Stimulated activated CD4-positive, alpha-beta T cell treated with anti-CD3 and anti-CD28 coated beads, Interleukin-2, amount 100 ng/mL, for 24 hours (primary cell): ENCODE data around the gene GSC2.
"Not testable (repeated sequence)": the region's sequence is repeated elsewhere in the genome, so short reads cannot be mapped to it uniquely, and the experiment has no call there.

ENCODE experiments used
- DNase-seq, 2 donors: peaks; one replicate each; pipeline ENCODE4 v3.0.0-alpha.2; 2020

The GSC2 gene

DNA sequence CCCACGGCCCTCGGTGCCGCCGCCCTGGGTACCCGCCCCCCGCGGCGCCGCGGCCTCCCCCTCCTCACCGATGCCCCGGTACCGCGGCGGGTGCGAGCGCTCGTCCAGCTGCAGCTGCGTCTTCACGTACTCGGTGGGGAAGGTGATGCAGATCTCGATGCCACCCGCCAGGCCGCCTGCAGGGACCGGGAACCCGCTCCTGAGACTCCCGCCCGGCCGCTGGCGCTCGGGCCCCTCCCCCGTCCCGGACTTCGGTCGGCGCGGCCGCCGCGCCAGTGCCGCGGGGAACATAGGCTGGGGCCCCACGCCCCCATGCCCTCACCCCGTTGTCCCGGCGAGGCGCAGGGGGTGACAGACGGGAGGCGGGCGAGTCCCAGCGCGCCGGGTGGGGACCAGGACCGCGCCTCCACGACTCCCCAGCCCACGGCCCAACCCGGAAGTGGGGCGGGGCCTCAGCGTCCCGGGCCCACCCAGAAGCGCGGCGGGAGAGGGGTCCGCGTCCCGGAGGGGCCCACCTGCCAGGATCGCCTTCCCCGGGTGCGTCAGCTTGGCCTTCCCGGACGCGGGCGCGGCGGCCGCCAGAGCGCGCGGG, 28.1 kb upstream of the GSC2 start:
- peak in 1 of 2 donors; percentile 60 for DNase-seq

GRCh38 chr22:19177164-19178064, 27.3 kb upstream of the GSC2 start:
- DNase-seq = no peak

- peak in 1 of 2 donors; percentile 19 for DNase-seq
Measured at GRCh38 chr22:19176732-19177131, 26.6 kb upstream of the GSC2 start.

GRCh38 chr22:19176175-19176643, 26.1 kb upstream of the GSC2 start:
- DNase-seq = peak in 1 of 2 donors; percentile 8

GRCh38 chr22:19175602-19176174, 25.6 kb upstream of the GSC2 start:
- peak in 1 of 2 donors; percentile 19 for DNase-seq

DNA sequence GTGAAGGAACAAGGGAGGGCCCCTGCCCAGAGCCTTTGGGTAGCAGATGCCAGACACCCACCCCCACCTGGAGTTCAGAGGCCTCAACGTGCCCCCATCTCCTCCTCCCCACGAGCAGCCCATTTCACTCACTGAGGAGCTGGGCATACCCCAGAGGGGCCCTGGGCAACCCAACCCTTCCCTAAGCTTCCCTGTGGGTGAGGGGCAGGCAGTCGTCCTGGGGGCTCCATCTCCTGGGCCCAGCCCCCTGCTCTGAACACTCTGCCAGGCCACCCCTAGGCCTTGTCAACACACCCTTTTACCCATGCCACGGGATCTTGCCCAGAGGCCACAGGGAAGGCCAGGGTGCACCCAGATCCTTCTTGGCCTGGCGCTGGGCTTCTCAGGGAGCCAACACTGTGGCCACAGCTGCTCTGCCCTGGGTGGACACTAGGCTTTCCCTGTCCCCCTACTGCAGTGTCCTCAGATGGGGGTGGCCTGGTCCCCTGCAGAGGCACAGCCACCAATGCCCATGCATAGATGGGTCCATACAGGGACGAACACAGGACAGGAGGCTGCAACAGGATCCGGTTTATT, 25.0 kb upstream of the GSC2 start:
- no peak for DNase-seq

DNA sequence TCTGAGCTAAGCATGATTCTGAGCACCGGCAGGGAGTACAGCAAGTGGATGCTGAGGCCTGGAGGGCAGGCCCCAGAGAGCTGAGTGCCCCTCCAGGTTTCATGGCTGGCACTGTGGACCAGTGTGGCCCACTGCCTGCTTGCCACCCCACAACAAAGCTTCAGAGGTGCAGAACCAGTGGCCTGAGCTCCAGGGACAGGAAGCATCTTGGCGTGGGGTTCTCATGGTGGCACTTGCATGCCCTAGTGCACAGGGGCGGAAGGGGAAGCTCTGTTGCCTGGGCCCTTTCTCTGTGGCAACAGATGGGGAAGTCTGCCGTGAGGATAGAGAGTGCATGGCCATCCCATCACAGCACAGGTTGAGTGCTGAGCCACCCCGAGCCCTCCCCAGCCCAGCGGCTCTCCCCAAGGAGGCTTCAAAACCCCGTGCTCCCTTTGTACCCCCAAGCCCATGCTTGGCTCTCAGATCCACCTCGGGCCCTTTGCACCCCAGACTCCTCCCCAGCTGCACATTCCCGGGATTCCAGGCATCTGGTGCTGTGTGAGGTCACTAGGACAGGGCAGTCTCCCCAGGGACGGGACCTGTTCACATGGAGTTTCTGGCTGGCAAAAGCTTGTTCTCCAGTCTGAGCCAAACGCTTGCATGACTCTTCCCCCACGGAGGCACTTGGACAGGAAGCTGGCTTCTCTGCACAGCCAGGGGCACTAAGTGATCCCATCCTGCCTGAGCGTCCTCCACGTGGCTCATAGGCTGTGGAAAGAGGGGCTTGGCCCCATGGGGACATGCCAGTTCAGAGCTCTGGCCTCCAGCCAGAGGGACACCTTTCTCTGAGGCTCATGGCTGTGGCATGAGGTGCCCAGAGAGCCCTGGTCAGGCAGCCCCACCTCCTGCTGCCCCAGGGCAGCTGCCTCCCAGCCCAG, 24.3 kb upstream of the GSC2 start:
- no peak for DNase-seq

DNA sequence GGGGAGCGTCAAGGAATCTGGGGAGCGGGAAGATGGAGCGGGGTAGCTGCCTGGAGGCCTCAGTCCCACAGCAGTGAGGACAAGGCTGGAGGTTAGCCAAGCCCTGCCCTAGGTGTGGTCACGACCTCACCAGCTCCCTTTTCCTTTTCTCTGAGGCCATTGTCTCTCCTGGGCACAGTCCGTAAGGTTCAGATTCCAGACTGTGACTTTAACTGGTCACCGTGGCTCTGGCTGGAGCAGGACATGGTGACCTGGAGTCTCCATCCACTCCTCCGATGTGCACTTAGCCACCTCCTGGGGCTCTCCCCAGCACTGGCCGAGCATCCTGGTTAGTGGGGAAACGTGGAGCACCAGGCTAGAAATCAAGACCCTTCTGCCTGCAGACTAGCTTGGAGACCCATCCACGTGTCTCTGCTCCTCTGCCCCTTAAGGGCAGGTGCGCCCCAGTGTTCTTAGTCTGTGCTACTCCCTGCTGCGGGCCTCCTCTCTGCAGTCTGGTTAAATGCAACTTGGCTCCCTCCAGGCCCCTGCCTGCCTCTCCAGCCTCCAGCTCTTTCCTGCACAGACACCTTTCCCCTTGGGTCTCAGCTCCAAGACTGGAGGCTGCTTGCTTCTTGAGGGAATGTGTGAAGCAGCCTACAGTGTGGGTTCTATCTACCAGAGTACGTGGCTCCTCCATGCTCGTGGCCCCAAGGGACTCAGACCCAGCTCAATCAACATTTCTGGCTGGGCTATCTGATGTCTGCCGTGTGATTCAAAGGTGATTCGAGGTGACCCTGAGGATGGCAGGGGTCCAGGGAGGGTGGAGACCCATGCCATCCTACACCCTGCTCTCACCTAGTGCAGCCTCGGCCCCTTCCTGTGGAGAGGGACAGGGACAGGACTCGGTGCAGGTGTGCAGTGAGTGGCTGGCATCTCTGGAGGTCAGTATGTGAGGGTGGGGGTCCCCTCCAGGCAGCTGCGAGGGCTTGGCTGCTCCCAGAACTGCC, 23.2 kb upstream of the GSC2 start:
- no peak for DNase-seq

GRCh38 chr22:19172213-19173046, 22.3 kb upstream of the GSC2 start:
- DNase-seq = no peak

GRCh38 chr22:19169947-19170318, 19.8 kb upstream of the GSC2 start:
- DNase-seq = peak in 1 of 2 donors; percentile 13

DNA sequence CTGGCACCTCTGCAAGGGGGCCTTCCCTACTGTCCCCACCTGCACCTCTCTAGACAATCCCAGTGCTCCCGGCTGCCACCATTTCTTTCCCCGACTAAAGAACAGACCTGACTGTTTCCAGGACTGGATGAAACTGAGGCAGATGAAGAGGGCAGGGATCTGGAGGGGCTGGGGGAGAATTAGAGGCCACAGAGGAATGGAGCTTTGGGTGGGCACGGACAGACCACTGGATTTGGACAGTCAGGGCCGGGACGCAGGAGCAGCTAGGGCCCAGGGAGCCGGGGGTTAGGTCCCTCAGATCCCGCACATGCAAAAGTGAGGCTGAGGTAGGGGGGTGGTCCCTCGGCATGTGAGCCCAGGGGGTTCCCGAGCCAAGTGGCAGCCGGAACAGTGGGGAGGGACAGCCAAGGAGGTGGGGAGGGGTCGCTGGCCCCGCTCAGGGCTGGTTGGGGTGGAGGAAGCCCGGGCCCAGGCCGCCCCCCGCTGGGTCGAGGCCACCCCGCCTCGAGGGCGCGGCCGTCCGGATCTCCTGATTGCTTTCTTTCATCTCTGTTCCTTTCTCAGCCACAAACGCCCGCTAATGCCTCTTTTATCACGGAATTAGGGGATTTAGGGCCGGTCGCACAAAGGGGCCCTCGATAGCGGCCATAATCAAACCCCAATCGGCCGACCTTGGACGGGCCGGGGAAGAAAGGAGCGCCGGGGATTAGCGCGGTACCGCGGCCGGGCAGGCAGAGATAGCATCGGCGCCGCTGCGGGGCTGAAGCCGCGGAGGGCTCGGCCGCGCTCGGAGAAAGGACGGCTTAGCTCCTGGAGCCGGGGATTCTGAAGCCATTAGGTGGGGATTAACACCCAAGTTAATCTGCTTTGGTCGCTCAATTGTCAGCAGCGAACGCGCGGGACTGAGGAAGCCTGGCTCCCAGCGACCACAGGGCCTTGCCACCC, 19.2 kb upstream of the GSC2 start:
- DNase-seq = peak in 1 of 2 donors; percentile 20

DNA sequence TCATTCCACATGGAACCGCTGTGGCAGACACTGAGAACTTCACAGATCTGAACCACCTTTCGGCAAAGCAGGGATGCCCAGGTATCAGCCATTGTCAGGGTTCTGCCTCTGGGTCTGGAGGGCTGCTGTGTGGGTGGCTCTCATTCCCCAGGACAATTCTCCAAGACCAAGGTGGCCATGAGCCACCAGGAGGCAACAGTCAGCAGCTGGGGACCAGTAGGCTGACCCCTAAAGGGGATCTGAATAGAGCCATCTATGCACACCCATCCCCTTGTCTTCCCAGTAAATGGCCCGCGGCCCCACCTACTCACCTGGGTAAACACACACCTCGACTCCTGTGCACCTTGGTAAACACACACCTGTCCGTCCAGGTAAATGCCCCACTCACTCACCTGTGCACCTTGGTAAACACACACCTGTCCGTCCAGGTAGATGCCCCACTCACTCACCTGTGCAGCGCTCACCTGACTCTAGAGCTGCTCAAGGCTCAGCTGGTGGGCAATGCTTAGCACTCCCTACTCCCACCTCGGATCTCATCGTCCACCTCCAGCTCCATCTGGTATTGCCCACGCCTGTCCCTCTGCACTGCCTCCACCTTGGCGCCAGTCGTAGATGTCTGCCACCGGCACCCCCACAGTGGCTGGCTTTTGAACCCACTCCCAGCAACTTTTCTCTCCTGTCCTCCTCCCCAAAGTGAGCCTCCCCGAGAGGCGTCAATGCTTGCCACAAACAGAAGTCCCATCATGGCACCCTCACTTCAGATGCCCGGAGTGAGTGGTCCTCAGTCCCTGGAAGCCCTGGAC, 18.2 kb upstream of the GSC2 start:
- DNase-seq = no peak

DNA sequence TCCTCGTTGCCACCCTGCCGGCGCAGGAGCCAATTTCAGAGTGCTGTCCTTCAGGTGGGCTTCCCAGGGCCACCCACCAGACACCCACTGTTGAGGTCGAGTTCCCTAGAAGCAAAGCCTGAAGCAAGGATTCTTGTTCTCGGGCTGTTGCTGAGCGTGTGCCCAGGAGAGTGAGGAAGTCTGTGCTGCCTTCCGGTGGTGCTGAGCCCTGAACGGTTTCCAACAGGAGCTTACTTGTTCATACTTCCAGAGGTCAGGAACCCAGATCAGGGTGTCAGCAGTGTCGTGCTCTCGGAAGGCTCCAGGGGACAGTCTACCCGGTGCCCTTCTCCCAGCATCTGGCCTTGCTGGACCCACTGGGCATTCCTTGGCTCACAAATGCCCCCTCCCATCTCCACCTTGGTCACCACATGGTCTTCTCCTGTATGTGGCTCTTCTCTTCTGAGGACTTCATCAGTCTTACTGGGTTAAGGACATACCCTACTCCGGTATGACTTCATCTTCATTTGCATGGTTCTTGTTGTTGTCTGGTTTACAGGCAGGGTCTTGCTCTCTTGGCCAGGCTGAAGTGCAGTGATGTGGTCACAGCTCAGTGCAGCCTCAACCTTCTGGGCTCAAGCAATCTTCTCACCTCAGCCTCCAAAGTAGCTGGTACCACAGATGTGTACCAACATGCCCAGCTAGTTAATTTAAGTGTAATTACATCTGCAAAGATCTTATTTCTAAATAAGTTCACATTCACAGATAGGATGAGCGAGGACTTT, 17.2 kb upstream of the GSC2 start:
- DNase-seq = no peak

GRCh38 chr22:19166421-19166820, 16.3 kb upstream of the GSC2 start:
- DNase-seq = no peak

DNA sequence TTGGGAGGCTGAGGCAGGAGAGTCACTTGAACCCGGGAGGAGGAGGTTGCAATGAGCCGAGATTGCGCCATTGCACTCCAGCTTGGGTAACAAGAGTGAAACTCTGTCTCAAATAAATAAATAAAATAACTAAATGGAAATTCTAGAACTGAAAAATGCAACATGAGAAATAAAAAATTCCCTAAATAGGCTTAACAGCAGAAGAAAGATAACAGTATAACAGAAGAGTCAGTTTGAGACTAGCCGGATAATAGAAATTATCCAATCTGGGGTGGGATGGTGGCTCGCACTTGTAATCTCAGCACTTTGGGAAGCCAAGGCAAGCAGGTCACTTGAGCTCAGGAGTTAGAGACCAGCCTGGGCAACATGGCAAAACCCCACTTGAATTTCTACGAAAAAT, 14.3 kb upstream of the GSC2 start:
- DNase-seq = no peak

GRCh38 chr22:19158649-19159048, 8.6 kb upstream of the GSC2 start:
- not testable (repeated sequence) for DNase-seq

GRCh38 chr22:19156109-19156508, 6.0 kb upstream of the GSC2 start:
- not testable (repeated sequence) for DNase-seq
